DMS153 treated with DMSO at 0.1 percent for 48 hours (cell line): Measurements from ENCODE around the gene DRG1.
"Not testable (repeated sequence)": the region's sequence is repeated elsewhere in the genome, so short reads cannot be mapped to it uniquely, and the experiment has no call there.

Experiments used
- DNase-seq: peaks from one replicate; lab custom pipeline; 2025; ENCODE audit not compliant: unreplicated experiment; lab: John Stamatoyannopoulos, UW

Gene DRG1, protein sequence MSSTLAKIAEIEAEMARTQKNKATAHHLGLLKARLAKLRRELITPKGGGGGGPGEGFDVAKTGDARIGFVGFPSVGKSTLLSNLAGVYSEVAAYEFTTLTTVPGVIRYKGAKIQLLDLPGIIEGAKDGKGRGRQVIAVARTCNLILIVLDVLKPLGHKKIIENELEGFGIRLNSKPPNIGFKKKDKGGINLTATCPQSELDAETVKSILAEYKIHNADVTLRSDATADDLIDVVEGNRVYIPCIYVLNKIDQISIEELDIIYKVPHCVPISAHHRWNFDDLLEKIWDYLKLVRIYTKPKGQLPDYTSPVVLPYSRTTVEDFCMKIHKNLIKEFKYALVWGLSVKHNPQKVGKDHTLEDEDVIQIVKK

DNA sequence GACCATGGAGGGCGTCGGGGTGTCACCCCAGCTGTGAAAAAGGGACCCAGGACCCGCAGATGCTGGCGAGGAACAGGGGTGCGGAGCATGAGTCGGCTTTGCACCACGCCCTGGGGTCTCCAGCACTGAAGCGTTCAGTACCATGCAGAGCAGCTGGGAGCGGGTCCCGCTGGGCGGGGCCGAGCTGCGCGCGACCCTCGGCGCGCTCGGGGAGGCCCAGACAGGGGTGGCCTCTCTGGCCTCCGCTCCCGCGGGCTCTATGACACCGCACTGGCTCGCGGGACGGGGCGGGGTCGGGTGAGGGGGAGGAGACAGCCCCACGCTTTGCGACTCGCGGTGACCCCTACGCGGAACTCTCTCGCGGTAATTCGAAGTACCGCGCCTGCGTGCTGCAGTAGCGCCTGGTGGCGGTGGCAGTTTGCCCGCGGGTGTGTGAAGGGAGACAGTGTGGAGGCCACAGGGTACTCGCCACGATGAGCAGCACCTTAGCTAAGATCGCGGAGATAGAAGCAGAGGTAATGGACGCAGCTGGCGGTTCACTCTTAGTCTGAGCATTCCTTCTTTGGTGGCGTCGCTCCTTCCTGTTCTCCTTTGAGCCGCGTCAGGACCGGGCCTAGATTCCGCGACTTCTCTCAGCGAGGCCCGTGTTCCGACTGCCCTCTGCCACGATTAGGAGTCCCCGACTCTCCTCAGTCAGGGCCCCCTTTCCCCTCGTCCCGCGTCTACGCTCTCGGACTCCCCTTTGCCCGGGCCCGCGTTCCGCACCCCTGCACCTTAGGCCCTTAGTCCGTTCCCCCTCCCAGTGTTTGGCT lies at the start of gene DRG1:
TSS of gene DRG1 (plus strand) at position 394 of the 812 bp plus-strand sequence. CDS start at position 474, 80 bp downstream.
- DNase-seq, result peak; percentile 89

DNA sequence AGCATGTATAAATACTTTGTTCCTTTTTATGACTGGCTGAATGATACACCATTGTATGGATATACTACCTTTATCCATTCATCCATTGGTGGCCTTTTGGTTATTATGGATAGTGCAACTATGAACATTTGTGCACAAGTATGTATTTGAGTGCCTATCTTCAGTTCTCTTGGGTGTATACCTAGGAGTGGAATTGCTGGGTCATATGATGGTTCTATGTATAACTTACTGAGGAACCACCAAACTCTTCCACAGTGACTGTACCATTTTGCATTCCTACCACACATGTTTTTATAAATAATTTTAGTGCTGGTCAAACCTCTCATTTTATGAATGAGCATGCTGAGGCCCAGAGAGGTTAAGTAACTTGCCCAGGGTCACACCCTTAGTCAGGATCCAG lies 49.4 kb upstream of the DRG1 start:
- DNase-seq, result no peak

DNA sequence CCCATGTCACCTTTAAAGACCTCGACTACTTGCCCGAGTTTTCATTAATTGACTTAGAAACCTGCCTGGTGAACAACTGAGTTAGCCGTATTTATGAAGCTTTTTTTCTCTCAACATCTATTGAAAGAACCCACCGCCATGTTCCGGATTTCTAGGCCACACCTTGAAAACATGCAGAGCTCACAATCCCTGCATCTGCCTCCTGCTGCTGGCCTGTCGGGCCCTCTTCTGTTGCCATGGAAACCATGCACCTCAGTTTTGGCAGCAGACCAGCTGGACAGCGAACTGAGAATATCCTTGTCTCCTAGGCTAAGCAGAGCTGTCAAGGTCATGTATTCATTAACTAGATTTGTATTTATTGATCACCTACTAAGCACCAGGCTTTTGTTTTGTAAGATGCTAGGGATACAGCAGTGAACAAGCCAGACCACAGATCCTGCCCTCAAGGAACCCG lies 49.0 kb upstream of the DRG1 start:
- peak; percentile 32 for DNase-seq

DNA sequence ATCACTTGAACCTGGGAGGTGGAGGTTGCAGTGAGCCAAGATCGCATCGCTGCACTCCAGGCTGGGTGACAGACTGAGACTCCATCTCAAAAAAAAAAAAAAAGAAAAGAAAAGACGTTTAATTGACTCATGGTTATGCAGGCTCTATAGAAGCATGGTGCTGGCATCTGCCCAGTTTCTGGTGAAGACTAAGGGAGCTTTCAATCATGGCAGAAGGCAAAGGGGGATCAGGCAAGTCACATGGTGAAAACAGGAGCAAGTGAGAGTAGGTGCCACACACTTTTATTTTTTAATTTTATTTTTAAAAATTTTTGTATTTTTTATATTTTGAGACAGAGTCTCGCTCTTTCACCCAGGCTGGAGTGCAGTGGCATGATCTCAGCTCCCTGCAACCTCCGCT lies 44.9 kb upstream of the DRG1 start:
- DNase-seq, result no peak

DNA sequence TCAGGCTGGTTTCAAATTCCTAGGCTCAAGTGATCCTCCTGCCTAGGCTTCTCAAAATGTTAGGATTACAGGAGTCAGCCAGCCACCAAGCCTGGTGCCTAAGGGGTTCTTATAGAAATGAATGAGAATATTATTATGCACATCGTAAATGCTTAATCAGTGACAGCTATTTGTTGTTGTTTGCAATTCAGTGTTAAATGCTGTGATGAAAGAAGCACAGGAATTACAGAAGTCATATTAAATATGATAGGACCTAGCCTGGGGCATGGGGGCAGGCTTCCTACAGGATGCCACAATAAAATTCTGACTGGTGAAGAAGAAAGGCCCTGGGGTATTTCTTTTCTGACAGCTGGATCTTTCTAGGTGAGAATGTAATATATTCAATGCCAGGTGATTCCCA lies 39.4 kb upstream of the DRG1 start:
- no peak for DNase-seq

DNA sequence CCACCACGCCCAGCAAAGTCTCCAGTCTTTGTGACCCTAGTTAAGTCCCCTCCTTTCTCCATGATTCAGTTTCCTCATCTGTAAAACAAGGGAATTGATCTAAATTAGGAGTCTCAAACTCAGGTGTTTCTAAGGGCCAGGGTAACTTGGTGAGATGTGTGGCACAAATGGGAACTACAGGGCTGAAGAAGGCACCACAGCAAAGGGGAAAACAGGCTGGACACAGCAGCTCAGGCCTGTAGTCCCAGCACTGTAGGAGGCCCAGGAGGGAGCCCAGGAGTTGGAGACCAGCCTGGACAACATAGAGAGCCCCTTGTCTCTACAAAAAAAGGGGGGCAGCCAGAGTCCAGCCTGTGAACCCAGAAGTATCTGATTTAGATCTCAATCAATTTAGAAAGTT lies 37.7 kb upstream of the DRG1 start:
- DNase-seq, result no peak

DNA sequence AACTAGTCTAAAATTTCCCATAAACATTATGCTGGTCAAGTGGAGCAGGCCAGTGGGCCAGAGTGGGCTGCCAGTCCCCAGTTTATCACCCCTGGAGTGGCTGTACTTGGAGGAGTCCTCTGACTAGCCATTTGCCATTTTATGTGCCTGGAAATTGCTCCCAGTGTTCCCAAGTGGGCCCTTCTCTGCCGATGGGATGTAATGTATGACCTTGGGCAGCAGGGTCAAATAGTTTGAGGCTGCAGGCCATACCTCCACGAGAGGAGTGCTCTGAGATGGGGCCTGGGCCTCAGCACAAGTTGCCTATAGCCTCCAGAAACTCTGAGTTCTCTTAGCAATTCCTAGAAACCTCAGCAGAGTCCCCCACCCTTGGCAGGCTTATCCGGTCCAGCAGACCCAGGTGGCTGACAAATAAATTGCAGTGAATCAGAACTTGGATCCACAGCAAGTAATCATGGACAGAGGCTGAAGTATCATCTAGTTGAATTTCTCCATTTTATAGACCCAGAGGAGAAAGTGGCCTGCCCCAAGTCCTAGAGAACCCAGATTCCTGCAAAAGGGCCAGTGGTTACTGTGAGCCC lies 35.4 kb upstream of the DRG1 start:
- no peak for DNase-seq

DNA sequence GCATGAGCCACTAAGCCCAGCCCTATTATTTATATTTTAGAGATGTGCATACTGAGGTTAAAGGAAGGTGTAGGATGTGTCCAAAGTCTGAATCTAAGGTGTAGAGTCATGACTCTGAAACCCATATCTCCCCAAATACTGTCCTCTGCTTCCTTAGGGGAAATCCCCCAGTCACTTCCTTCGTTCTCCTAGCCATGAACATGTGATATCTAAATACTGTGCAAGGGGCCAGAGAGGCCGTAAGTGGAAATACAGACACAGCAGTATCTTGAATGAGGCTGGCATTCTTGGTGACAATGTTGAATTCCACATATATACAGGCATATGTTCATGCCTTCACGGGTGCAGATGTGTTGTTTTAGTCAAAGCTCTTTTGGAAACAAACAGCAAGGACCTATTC lies 32.0 kb upstream of the DRG1 start:
- DNase-seq, result no peak

DNA sequence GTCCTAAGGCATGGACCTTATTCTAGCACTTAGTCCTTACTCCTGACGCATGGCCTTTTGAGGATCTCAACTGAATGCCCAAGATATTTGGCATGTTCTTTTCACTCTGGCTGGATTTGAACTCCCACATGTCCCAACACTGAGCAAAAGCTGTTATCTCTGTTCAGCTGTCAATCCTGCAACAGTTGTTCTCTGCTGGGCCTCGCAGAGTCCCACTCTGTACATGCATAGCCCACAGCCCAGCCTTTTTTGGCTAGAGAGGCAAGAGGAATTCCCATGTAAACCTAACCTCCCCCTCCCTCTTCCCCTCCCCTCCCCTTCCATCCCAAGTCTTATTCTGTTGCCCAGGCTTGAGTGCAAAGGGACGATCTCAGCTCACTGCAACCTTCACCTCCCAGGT lies 21.8 kb upstream of the DRG1 start:
- DNase-seq, result no peak

DNA sequence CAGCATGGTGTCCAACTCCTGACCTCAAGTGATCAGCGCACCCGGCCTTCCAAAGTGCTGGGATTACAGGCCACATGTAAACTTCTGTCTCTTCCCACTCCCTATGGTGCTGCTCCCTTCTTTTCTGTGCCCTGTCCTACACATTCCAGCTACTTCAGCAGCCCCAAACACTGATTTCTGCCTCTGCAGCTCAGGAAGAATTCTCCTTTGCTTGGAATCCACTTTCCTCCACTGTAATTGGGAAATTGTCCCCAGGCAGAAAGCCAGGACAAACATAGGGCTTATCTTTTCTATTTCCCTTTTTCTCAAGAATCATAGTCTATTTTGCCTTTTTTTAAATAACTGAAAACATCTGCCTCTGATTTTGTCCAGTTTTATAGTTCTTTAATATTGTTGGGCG lies 21.3 kb upstream of the DRG1 start:
- no peak for DNase-seq

DNA sequence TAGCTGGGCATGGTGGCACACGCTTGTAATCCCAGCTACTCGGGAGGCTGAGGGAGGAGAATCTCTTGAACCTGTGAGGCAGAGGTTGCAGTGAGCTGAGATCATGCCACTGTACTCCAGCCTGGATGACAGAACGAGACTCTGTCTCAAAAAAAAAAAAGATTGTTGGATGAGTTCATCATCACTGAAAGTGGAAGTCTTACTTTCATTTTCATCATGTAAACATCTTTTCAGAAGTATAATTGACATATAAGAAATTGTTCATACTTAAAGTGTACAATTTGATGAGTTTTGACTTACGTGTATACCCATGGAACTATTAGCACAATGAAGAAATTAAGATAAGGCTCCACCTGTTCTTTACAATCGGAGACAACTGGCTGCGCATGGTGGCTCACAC lies 20.8 kb upstream of the DRG1 start:
- DNase-seq, result not testable (repeated sequence)

DNA sequence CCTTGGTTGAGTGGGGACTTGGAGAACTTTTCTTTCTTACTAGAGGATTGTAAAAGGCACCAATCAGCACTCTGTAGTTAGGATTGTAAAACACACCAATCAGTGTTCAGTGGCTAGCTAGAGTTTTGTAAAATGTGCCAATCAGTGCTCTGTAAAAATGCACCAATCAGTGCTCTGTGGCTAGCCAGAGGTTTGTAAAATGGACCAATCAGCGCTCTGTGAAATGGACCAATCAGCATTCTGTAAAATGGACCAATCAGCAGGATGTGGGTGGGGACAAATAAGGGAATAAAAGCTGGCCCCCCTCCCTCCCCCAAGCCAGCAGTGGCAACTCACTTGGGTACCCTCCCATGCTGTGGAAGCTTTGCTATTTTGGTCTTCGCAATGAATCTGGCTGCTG lies 5.5 kb upstream of the DRG1 start:
- DNase-seq, result no peak

DNA sequence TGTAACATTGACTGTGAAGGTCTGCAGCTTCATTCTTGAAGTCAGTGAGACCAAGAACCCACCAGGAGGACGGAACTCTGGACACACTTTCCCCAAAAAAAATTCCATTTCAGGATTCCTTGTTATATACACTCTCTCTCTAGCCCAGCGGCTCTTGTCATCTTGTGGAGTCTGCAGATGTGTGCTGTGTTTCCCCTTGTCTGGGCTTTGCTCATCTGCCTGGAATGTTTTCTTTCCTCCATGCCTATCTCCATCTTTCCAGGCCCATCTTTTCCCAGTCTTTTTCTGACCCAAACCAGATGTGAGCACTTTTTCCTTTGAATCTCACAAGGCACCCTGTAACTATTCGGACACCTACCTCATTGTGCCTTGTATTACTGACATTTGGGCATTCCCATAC lies 5.1 kb upstream of the DRG1 start:
- DNase-seq, result no peak

DNA sequence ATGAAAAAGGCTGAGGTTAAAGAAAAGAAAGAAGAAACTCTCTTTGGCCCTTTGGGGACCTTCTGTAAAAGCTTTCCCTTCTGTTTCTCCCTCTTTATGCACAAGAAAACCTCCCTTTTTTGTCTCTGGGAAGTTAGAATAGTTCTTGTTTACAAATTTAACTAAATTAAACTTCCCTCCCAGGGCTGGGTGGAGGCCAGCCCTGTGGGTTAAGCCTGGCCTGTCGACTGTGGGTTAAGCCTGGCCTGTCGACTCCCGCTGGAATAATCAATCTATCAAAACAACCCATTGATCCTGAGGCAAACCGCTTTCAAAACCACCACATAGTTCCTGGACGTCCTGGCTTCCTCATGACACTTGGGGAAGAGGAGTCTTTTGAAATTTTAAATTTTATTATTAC lies 1.2 kb upstream of the DRG1 start:
- DNase-seq, result no peak

DNA sequence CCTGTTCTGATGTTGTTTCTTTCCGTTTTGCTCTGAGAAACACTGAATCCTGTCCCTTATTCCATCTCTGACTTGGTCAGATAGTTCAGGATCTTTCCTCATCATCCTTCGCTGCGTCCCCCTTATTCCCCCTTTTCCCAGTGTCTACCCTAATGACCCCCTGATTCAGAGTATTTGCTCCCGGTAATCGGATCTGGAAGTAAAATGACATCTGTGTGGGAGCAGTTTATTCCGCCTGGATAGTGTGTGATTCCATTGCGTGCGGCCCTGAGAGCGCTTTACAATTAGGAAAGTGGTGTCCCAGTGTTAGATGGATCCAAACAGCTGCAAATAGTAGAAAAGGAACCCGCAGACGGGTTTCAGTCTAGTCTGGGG lies 606 bp downstream of the DRG1 start:
- no peak for DNase-seq

DNA sequence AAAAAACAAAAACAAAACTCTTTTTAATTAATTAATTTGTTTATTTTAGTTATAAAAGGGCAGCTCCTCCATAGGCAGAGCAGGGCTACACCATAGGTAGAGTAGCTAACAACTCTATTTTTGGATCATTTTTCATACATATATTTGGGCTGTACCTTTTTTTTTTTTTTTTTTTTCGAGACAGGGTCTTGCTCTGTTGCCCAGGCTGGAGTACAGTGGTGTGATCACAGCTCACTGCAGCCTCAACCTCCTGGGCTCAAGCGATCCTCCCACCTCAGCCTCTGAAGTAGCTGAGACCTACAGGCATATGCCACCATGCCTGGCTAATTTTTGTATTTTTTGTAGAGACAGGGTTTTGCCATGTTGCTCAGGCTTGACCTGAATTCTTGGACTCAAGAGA lies 2.9 kb downstream of the DRG1 start:
- DNase-seq, result not testable (repeated sequence)

DNA sequence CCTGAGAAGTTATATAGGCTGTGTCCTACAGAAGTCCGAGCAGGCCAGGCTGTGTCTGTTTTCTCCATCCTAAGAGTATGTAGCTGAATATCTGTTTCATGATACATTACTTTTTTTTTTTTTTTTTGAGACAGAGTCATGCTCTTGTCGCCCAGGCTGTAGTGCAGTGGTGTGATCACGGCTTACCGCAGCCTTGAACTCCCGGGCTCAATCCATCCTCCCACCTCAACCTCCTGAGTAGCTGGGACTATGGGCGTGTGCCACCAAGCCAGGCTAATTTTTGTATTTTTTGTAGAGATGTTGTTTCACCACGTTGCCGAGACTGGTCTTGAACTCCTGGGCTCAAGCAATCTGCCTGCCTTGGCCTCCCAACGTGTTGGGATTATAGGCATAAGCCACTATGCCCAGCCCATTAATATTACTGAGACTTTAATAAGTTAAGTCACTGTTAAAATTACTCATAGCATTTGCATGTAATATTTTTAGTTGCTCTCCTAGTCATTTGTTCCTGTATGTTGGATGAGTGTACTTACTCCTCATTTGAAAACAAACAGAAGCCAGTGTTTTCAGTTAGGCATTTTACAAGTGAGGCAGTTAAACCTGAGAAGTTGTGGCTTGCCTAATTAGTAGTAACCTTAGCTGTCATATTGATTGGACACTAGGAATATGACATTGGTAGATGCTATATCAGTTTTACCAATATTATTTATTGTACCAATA lies 26.1 kb downstream of the DRG1 start:
- no peak for DNase-seq

DNA sequence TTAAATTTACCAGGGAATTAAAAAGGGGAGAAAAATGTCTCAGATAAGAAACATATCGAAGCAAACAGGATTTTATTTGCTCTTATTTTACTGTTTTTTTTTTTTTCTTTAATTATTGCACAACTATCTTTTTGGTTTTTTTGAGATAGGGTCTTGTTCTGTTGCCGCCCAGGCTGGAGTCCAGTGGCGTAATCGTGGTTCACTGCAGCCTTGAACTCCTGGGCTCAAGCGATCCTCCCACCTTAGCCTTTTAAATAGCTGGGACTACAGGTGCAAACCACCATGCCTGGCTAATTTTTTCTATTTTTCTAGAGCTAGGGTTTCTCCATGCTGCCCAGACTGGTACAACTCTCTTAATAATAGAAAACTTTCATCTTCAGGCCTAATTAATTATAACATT lies 32.5 kb downstream of the DRG1 start:
- no peak for DNase-seq

DNA sequence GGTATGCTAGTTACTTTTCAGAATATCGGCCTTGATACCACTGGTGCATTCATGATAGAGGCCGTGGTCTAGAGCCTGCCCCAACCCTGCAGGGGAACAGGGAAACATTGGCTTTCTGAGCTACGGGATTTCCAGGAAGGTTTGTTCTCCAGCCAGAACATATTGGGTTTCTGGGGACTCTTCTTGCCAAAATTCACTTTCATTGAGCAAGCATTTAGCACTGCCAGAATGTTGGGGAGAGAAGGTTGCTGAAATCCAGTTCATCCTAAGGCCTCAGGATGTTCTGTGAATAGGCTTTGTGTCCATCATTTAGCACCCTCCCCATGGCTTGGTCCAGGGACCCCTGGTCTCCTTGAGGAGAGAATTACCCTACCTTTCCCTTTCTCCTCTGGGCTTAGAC lies 36.7 kb downstream of the DRG1 start:
- DNase-seq, result no peak

DNA sequence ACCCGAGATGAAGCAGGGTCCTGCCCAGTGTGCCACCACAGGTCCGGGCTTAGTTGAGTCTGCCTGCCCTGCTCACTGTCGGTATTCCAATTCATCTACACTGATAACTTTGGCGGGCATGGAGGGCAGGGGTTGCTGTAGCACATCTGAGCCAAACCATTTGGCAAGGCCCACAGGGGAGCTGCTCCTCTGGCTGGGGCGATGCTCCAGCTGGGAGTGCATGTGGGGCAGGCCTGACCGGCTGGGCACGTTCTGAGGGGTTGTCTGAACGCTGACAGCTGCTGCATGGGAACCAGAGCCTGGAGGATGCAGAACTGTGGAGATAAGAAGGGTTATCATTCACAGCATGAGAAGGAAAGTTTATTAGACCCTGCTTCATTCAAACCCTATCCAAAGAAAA lies 40.4 kb downstream of the DRG1 start:
- DNase-seq, result no peak

DNA sequence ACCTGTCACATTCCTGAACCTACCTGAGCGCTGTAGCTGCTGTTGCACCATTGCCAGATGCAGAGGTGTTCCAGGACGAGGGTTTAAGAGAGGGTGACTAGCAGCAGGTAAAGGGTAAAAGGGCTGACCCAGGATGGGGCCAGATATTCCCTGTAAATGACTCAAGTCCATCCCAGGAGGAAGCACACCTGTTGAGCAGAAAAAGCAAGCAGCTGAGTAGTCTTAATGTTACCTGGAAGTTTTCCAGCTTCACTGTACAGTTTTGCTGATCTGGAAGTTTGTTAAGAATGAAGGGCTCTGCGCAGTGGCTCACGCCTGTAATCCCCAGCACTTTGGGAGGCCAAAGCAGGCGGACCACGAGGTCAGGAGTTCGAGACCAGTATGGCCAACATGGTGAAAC lies 41.3 kb downstream of the DRG1 start:
- DNase-seq, result no peak
